HG03159 (cell line): ENCODE results near the gene RPS26.
"Not testable (repeated sequence)": the region's sequence is repeated elsewhere in the genome, so short reads cannot be mapped to it uniquely, and the experiment has no call there.

Experiments used
- ATAC-seq: cut with Tn5 transposase; IDR thresholded peaks from one replicate; pipeline ENCODE4 v1.9.1; 2021; ENCODE audit warnings: mild to moderate bottlenecking, moderate library complexity; ENCODE audit not compliant: unreplicated experiment

RPS26 gene

GRCh38 chr12:56020423-56021184, 21.1 kb upstream of the RPS26 start, which contains the start of gene IKZF4:
Gene IKZF4, plus strand, starts transcription at chr12:56021043. Its CDS starts 451 bp downstream, at chr12:56021494.
- ATAC-seq, result no peak

- ATAC-seq, result no peak
These were observed 19.7 kb upstream of the RPS26 start for GRCh38 chr12:56021889-56022497.

DNA sequence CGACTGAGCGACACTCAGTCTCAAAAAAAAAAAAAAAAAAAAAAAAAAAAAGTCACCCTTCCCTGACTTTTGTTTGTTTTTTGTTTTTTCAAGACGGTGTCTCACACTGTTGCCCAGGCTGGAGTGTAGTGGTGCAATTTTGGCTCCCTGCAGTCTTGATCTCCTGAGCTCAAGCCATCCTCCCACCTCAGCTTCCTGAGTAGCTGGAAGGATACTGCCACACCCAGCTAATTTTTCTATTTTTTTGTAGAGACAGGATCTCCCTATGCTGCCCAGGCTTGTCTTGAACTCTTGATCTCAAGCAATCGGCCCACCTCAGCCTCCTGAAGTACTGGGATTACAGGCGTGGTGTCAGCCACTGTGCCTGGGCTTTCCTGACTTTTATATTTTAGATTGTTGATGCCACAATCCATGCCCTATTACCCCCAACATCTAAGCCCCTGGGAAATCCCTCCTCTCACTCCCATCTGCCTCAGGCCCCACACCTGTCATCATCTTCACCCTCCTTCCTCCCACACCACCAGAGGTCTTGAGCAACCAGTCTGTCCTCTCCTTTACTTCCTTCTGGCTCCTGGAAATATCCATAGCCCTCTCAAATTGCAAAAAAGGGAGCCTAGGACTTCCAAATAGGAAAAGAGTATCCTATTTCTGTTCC, 13.1 kb upstream of the RPS26 start:
- ATAC-seq, result no peak

- no peak for ATAC-seq
These were observed 12.6 kb upstream of the RPS26 start for GRCh38 chr12:56029166-56029519.

GRCh38 chr12:56029666-56030293, 11.9 kb upstream of the RPS26 start:
- ATAC-seq, result no peak

DNA sequence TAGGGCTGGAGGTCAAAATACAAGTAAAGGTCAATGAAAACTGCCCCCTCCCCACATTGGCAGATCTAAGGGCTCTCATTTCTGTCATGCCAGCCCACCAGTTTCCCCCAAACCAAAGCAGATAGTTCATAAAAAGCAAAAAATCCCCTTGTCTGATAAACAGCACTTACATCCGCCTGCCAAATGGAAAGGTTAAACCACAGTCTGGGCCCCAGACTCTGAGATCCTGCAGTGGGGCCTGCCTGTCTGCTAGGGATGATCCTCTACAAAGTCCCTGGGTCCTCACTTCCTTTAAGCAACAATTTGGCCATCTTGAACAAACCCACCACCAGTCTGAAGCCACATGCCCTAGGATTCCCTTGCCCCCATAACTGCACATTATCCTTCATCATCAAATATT, 9.7 kb upstream of the RPS26 start:
- ATAC-seq, result no peak

DNA sequence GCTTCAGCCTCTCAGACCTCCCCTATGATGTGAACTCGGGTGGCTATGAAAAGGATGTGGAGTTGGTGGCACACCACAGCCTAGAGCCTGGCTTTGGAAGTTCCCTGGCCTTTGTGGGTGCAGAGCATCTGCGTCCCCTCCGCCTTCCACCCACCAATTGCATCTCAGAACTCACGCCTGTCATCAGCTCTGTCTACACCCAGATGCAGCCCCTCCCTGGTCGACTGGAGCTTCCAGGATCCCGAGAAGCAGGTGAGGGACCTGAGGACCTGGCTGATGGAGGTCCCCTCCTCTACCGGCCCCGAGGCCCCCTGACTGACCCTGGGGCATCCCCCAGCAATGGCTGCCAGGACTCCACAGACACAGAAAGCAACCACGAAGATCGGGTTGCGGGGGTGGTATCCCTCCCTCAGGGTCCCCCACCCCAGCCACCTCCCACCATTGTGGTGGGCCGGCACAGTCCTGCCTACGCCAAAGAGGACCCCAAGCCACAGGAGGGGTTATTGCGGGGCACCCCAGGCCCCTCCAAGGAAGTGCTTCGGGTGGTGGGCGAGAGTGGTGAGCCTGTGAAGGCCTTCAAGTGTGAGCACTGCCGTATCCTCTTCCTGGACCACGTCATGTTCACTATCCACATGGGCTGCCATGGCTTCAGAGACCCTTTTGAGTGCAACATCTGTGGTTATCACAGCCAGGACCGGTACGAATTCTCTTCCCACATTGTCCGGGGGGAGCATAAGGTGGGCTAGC, 7.0 kb upstream of the RPS26 start:
- ATAC-seq, result no peak

DNA sequence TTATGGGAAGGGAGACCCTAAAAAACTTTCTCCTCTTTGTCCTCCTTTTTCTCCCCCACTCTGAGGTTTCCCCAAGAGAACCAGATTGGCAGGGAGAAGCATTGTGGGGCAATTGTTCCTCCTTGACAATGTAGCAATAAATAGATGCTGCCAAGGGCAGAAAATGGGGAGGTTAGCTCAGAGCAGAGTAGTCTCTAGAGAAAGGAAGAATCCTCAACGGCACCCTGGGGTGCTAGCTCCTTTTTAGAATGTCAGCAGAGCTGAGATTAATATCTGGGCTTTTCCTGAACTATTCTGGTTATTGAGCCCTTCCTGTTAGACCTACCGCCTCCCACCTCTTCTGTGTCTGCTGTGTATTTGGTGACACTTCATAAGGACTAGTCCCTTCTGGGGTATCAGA, 4.6 kb upstream of the RPS26 start:
- ATAC-seq, result no peak

DNA sequence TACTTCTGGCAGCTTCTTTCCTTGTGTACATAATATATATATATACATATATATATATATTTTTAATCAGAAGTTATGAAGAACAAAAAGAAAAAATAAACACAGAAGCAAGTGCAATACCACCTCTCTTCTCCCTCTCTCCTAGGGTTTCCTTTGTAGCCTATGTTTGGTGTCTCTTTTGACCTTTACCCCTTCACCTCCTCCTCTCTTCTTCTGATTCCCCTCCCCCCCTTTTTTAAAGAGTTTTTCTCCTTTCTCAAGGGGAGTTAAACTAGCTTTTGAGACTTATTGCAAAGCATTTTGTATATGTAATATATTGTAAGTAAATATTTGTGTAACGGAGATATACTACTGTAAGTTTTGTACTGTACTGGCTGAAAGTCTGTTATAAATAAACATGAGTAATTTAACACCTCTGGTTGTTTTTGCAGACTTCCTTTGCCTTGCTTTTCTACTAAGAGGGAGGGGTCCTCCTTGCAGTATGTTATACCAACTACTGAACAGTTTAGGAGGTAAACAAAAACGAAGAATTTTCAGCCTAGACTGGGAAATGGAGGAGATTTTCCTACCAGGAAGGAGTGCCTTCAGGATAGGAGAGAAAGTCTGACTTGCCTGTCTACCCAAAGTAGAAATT, 3.6 kb upstream of the RPS26 start:
- no peak for ATAC-seq

DNA sequence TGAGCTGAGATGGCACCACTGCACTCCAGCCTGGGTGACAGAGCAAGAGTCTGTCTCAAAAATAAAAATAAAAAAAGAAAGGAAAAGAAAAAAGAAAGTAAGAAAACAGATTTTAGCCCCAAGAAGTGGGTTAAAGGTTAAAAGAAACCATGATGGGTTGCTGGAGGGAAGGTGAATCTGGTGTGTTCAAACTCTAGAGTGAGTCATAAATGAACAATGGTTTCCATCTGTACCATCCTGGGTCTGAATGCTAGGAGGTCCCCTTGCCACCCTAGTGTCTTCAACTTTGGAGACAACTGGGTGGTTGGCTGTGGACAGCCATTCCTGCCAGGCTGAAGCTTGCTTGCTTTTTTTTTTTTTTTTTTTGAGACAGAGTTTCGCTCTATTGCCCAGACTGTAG, 1.6 kb upstream of the RPS26 start:
- no peak for ATAC-seq

- ATAC-seq, result peak; percentile 4
These were observed 661 bp upstream of the RPS26 start for GRCh38 chr12:56040963-56041551.

- not testable (repeated sequence) for ATAC-seq
These were observed 704 bp downstream of the RPS26 start for GRCh38 chr12:56042430-56042813.

- no peak for ATAC-seq
These were observed 1.1 kb downstream of the RPS26 start for GRCh38 chr12:56042843-56043242.

DNA sequence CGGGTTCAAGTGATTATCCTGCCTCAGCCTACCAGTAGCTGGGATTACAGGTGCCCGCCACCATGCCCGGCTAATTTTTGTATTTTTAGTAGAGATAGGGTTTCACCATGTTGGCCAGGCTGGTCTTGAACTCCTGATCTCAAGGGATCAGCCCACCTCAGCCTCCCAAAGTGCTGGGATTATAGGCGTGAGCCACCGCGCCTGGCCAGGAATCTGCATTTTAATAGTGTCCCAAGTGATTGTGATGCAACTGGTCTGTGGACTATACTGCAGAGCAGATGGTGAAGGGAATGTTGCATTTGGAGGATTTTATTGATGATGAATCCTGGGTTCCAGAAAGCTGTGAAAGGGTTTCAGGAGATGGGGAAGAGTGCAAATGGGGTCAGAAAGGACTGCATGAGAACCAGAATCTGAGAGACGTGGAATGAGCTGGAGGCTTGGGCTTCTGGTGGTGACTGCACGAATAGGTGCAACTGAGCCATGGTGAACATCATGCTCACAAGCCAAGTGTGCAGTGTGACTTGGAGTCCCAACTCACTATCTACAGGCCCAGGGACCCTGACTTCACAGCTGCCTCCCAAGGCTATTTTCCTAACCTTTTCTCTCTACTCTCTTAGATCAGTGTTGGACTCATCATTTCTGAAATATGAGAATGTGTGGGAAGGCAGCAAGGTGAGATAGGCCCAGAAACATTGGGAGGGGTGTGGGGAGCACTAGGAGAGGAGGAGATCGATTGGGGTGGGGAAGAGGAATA, 4.5 kb downstream of the RPS26 start:
- no peak for ATAC-seq

DNA sequence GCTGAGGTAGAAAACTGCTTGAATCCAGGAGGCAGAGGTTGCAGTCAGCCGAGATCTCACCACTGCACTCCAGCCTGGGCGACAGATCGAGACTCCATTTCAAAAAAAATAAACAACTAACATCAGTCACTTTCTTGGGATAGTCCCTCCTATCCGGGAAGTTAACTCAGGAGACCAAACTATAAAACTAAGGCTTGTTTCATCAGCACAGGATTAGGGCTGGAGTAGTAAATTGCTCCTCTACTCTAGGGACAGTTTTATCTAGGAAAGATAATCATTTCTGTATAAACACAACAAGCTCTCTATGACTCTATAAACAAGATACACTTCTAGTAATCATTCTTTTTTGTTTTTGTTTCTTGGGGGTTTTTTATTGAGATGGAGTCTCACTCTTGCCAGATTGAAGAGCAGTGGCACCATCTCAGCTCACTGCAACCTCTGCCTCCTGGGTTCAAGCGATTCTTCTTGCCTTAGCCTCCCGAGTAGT, 11.7 kb downstream of the RPS26 start:
- no peak for ATAC-seq

- not testable (repeated sequence) for ATAC-seq
These were observed 18.2 kb downstream of the RPS26 start for GRCh38 chr12:56059964-56060363.

DNA sequence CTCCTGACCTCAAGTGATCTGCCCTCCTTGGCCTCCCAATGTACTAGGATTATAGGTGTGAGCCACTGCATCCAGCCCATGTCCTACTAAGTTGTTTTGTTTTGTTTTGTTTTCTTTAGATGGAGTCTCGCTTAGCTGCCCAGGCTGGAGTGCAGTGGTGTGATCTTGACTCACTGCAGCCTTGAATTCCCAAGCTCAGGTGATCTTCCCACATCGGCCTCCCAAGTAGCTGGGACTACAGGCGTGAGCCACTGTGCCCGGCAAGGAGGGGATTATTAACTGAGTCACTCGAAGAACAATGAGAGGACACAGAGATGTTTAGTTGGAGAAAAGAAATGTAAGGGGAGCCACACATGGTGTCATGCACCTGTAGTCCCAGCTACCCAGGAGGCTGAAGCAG, 20.3 kb downstream of the RPS26 start:
- no peak for ATAC-seq

DNA sequence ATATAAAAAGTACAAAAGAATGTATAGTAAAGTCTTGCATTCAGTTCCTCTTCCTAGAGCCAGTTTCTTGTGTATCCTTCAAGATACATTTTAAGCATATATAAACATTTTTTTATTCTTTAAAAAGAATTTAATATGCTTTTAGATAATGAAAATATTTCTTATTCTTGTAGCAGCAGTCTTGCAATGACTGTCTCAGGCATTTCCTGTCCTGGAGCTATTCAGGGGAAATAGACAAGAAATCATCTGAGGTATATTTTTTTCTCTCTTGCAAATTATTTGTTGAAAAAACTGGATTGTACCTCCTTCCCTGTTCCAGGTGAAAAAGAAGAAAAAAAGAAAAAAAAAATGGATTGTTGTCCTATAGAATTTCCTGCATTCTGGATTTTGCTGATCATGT, 21.3 kb downstream of the RPS26 start:
- ATAC-seq, result no peak

- no peak for ATAC-seq
These were observed 29.9 kb downstream of the RPS26 start for GRCh38 chr12:56071648-56072047.
